ENCODE results near the gene SEC24D.

Gene SEC24D

DNA sequence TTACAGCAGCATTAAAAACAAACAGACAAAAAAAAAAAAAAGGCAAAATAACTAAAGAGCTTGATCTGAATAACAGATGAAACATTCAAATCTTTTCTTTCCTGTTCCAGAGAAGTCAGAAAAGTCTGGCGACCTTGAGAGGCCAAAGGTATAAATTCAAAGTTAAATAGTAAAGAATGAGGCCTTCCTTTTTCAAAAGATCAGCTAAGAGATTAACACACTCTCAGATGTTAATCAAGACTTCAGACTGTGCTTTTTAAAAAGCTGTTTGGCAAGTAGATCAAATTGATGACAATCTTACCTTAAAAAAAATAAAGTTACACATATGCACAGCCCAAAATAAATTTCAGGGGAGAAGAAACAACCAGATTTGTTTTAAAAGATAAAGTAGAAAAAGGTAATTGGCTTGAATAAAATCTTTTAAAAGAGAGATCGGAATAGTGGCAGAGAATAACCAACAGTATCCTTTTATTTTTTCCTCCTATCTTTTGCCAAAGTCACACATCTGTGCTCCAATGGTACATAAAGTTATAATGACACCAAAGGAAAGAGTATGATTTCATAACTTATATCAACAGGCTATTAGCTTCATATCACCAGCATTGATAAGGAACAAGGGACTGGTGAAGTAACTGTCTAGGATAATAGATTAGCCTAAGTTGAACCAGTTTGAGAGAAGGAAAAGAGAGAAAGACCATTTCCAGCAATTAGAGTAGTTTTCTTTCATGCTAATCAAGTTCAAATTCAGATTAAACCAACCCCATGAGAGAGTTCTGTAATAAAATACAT lies 80.3 kb downstream of the SEC24D start:
- no peak overlapping the region for H3K27ac ChIP-seq (ENCODE audit: low read depth, low read length)
- H3F3A ChIP-seq (ENCODE audit: control insufficient read depth, insufficient read depth) = peaks cover 19% of the 10 kb centered on the region

DNA sequence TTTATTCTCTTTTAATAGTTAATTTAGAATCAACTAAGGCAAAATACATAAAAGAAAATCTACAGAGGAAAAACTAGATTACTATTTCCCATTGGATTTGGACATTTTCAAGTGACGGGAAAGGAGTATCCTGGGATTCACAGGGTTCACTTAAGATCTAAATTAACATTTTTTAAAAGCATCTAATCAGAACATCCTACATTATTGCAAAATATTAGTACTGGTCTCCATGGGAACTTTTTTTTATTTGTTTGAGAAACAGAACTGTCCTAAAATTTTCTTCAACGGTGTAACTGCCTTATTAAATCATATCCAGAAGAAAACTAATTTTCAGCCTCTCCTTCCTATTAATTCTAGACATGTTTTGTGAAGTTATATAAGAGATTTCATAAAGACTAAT lies 81.0 kb downstream of the SEC24D start:
- Histone ChIP-seq H3K9me2 (replicated peaks; ENCODE audit: control insufficient read depth, low read length) (no peaks in the 10 kb centered on the region), H3K4me2 (ENCODE audit: low read length) (no peak overlapping the region), H3K4me3 (ENCODE audit: low read length) (no peak overlapping the region), H3K36me3 (ENCODE audit: control insufficient read depth, low read length) (peaks cover 45% of the 10 kb centered on the region), H3K4me1 (ENCODE audit: control insufficient read depth, low read length) (peaks cover 60% of the 10 kb centered on the region), H3K9me3 (ENCODE audit: control insufficient read depth, insufficient read depth, low read length) (no peaks in the 10 kb centered on the region), H3K27me3 (ENCODE audit: control insufficient read depth, low read length) (no peaks in the 10 kb centered on the region), H3K79me2 (ENCODE audit: control insufficient read depth, low read length) (peaks cover 7% of the 10 kb centered on the region), H4K20me1 (ENCODE audit: control insufficient read depth, insufficient read depth, low read depth, low read length) (no peaks in the 10 kb centered on the region), H3K27ac (ENCODE audit: low read depth, low read length) (no peak overlapping the region), H3F3A (ENCODE audit: control insufficient read depth, insufficient read depth) (peaks cover 15% of the 10 kb centered on the region)
- TF ChIP-seq EZH2phosphoT487 (IDR thresholded peaks at IDR 0.05; ENCODE audit: borderline replicate concordance, low read length) = no peak
- TF ChIP-seq, protein P1, sequence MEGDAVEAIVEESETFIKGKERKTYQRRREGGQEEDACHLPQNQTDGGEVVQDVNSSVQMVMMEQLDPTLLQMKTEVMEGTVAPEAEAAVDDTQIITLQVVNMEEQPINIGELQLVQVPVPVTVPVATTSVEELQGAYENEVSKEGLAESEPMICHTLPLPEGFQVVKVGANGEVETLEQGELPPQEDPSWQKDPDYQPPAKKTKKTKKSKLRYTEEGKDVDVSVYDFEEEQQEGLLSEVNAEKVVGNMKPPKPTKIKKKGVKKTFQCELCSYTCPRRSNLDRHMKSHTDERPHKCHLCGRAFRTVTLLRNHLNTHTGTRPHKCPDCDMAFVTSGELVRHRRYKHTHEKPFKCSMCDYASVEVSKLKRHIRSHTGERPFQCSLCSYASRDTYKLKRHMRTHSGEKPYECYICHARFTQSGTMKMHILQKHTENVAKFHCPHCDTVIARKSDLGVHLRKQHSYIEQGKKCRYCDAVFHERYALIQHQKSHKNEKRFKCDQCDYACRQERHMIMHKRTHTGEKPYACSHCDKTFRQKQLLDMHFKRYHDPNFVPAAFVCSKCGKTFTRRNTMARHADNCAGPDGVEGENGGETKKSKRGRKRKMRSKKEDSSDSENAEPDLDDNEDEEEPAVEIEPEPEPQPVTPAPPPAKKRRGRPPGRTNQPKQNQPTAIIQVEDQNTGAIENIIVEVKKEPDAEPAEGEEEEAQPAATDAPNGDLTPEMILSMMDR (IDR thresholded peaks at IDR 0.05; ENCODE audit: low read depth, low read length, poor library complexity, severe bottlenecking) = no peak

More for the DNA sequence above, 80.3 kb downstream of the SEC24D start:
- no peaks in the 10 kb centered on the region for H3K27me3 ChIP-seq (ENCODE audit: control insufficient read depth, low read length)
- H3K4me2 ChIP-seq (ENCODE audit: low read length) = no peak overlapping the region
- peaks cover 40% of the 10 kb centered on the region for H3K36me3 ChIP-seq (ENCODE audit: control insufficient read depth, low read length)
- H3K4me1 ChIP-seq (ENCODE audit: control insufficient read depth, low read length) = peaks cover 66% of the 10 kb centered on the region
- H3K9me3 ChIP-seq (ENCODE audit: control insufficient read depth, insufficient read depth, low read length) = no peaks in the 10 kb centered on the region
- no peak for TF ChIP-seq EZH2phosphoT487 (IDR thresholded peaks at IDR 0.05; ENCODE audit: borderline replicate concordance, low read length)
- TF ChIP-seq, protein P1 (IDR thresholded peaks at IDR 0.05; ENCODE audit: low read depth, low read length, poor library complexity, severe bottlenecking) = no peak
- H4K20me1 ChIP-seq (ENCODE audit: control insufficient read depth, insufficient read depth, low read depth, low read length) = no peaks in the 10 kb centered on the region
- H3K4me3 ChIP-seq (ENCODE audit: low read length) = no peak overlapping the region
- no peaks in the 10 kb centered on the region for H3K9me2 ChIP-seq (replicated peaks; ENCODE audit: control insufficient read depth, low read length)
- H3K79me2 ChIP-seq (ENCODE audit: control insufficient read depth, low read length) = peaks cover 7% of the 10 kb centered on the region

DNA sequence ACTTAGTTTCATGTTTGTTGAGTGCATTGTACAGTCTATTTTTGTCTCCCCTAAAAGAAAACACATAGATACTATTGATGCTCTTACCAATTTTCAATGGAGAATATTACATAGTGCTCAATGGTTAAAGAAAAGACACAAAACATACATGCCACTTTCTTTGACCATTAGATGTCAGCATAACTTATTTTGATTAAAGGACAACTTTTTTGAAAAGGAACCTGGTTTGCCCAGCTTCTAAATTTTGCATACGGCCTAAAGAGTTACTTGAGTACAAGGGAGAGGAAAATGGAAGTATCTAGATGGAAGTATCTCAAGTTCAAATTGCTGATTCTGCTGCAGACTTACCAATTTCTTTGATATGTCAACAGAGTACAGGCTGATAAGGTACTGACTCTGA lies 82.2 kb downstream of the SEC24D start:
- H3K9me3 ChIP-seq (ENCODE audit: control insufficient read depth, insufficient read depth, low read length) = no peaks in the 10 kb centered on the region
- H4K20me1 ChIP-seq (ENCODE audit: control insufficient read depth, insufficient read depth, low read depth, low read length) = no peaks in the 10 kb centered on the region
- H3K4me3 ChIP-seq (ENCODE audit: low read length) = no peak overlapping the region
- H3K36me3 ChIP-seq (ENCODE audit: control insufficient read depth, low read length) = peaks cover 45% of the 10 kb centered on the region
- H3K4me2 ChIP-seq (ENCODE audit: low read length) = no peak overlapping the region
- H3K9me2 ChIP-seq (replicated peaks; ENCODE audit: control insufficient read depth, low read length) = no peaks in the 10 kb centered on the region
- H3K79me2 ChIP-seq (ENCODE audit: control insufficient read depth, low read length) = no peaks in the 10 kb centered on the region
- H3F3A ChIP-seq (ENCODE audit: control insufficient read depth, insufficient read depth) = peaks cover 8% of the 10 kb centered on the region
- H3K4me1 ChIP-seq (ENCODE audit: control insufficient read depth, low read length) = peaks cover 48% of the 10 kb centered on the region
- TF ChIP-seq, protein P1 (IDR thresholded peaks at IDR 0.05; ENCODE audit: low read depth, low read length, poor library complexity, severe bottlenecking) = no peak
- TF ChIP-seq EZH2phosphoT487 (IDR thresholded peaks at IDR 0.05; ENCODE audit: borderline replicate concordance, low read length) = no peak
- no peaks in the 10 kb centered on the region for H3K27me3 ChIP-seq (ENCODE audit: control insufficient read depth, low read length)
- H3K27ac ChIP-seq (ENCODE audit: low read depth, low read length) = no peak overlapping the region

Data from DOHH2 (cell line).